SK-N-SH (cell line): Measurements from ENCODE around the gene PCDHB9. TPM values are rescaled to one million over a fixed set of nuclear protein-coding genes. Genes with fewer than 3 reads are reported as not detected.
A peak's percentile ranks its signal among the peaks of the same experiment; 100 is the strongest.
"Not testable (repeated sequence)": the region's sequence is repeated elsewhere in the genome, so short reads cannot be mapped to it uniquely, and the experiment has no call there.

Experiments used
- CTCF ChIA-PET: fragments of 300-600, 350-600 bp; formaldehyde crosslinking; extraction: SDS; loops from one replicate; lab custom pipeline; 2021; lab: Yijun Ruan, JAX
- POLR2A ChIA-PET: fragments of 350-600 bp; sonication (Branson Sonifier 250); formaldehyde crosslinking; extraction: SDS; loops from one replicate; lab custom pipeline; 2020; ENCODE audit warnings: antibody characterized with exemption, inconsistent platforms; lab: Yijun Ruan, JAX
- DNase-seq: peaks from one replicate; pipeline ENCODE4 v3.0.0; 2012
- H2AFZ ChIP-seq: fragments of 200-600 bp; sonication (generic); 2 replicates; pipeline ENCODE4 v1.8.1; 2016; ENCODE audit warnings: antibody characterized with exemption, mild to moderate bottlenecking, low read depth
- H3F3A ChIP-seq: fragments of 200-600 bp; sonication (generic); replicated peaks from 2 replicates; pipeline ENCODE3; 2016; ENCODE audit warnings: antibody characterized with exemption, mild to moderate bottlenecking; ENCODE audit not compliant: insufficient read depth
- H3K27ac ChIP-seq, 2 experiments: fragments of 200-500 bp in 1 of 2; fragments of 200-600 bp in 1 of 2; sonication (Bioruptor generic) in 1 of 2; sonication (generic), shearing (Covaris generic) in 1 of 2; 2 replicates each; pipeline versions ENCODE4 v1.5.1 to v1.6.1; 2014 to 2016; ENCODE audit warnings: low read depth in 2 of 2, inconsistent platforms in 1 of 2, low read length in 1 of 2, mild to moderate bottlenecking in 1 of 2, mixed read lengths in 1 of 2
- H3K27me3 ChIP-seq: fragments of 200-600 bp; sonication (generic), shearing (Covaris generic); 2 replicates; pipeline ENCODE4 v1.6.1; 2016; ENCODE audit warnings: mixed run types; ENCODE audit not compliant: insufficient read depth
- H3K36me3 ChIP-seq, 2 experiments: fragments of 200-500 bp in 1 of 2; fragments of 200-600 bp in 1 of 2; sonication (Bioruptor generic) in 1 of 2; sonication (generic) in 1 of 2; replicated peaks in 1 of 2; 2 replicates each; pipeline versions ENCODE3 to v1.5.1; 2014 to 2016; ENCODE audit warnings: low read length in 1 of 2, mild to moderate bottlenecking in 1 of 2; ENCODE audit not compliant: insufficient read depth in 2 of 2, control insufficient read depth in 1 of 2
- H3K4me1 ChIP-seq, 2 experiments: fragments of 200-500 bp in 1 of 2; fragments of 200-600 bp in 1 of 2; sonication (Bioruptor generic) in 1 of 2; sonication (generic), shearing (Covaris generic) in 1 of 2; 2 replicates each; pipeline versions ENCODE4 v1.5.1 to v1.6.1; 2014 to 2016; ENCODE audit warnings: low read depth in 1 of 2, low read length in 1 of 2, mixed run types in 1 of 2; ENCODE audit not compliant: insufficient read depth in 2 of 2, control insufficient read depth in 1 of 2
- H3K4me2 ChIP-seq: fragments of 200-600 bp; sonication (generic), shearing (Covaris generic); 2 replicates; pipeline ENCODE4 v1.6.1; 2017; ENCODE audit warnings: mixed run types
- H3K4me3 ChIP-seq, 2 experiments: fragments of 200-500 bp in 1 of 2; fragments of 200-600 bp in 1 of 2; sonication (Bioruptor generic) in 1 of 2; sonication (generic), shearing (Covaris generic) in 1 of 2; 2 replicates each; pipeline versions ENCODE4 v1.5.1 to v1.8.1; 2014 to 2016; ENCODE audit warnings: low read depth in 2 of 2, inconsistent platforms in 1 of 2, low read length in 1 of 2, mild to moderate bottlenecking in 1 of 2, mixed read lengths in 1 of 2, moderate library complexity in 1 of 2
- H3K79me2 ChIP-seq: fragments of 200-600 bp; sonication (generic); 2 replicates; pipeline ENCODE4 v1.8.1; 2017; ENCODE audit warnings: mild to moderate bottlenecking; ENCODE audit not compliant: insufficient read depth
- H3K9ac ChIP-seq: fragments of 200-600 bp; sonication (generic); 2 replicates; pipeline ENCODE4 v1.6.1; 2017; ENCODE audit warnings: mixed run types
- H3K9me2 ChIP-seq: fragments of 200-600 bp; sonication (generic); 2 replicates; pipeline ENCODE4 v1.6.1; 2017; ENCODE audit warnings: mixed run types
- H3K9me3 ChIP-seq: fragments of 200-600 bp; sonication (generic); 2 replicates; pipeline ENCODE4 v1.6.1; 2017; ENCODE audit warnings: mixed run types, mild to moderate bottlenecking, moderate library complexity
- H4K20me1 ChIP-seq: fragments of 200-600 bp; sonication (generic); 2 replicates; pipeline ENCODE4 v1.6.1; 2017; ENCODE audit warnings: mild to moderate bottlenecking, mixed run types; ENCODE audit not compliant: insufficient read depth
- FOXJ3 ChIP-seq: sonication (generic); formaldehyde crosslinking; IDR thresholded peaks from 2 replicates; pipeline ENCODE4 v1.5.1; 2020; ENCODE audit warnings: mild to moderate bottlenecking, missing genetic modification reagents
- GATA2 ChIP-seq: sonication (generic); formaldehyde crosslinking; IDR thresholded peaks from 2 replicates; pipeline ENCODE4 v1.5.0; 2020; ENCODE audit warnings: mild to moderate bottlenecking, missing genetic modification reagents
- NRF1 ChIP-seq: IDR thresholded peaks from 2 replicates; pipeline ENCODE4 v1.6.1; 2012; ENCODE audit warnings: low read depth, mild to moderate bottlenecking, low read length
- PBX3 ChIP-seq: IDR thresholded peaks from 2 replicates; pipeline ENCODE4; 2012
- RAD21 ChIP-seq: IDR thresholded peaks from 2 replicates; pipeline ENCODE4 v1.6.1; 2012; ENCODE audit warnings: mild to moderate bottlenecking, low read length
- SMC3 ChIP-seq: IDR thresholded peaks from 2 replicates; pipeline ENCODE4 v1.6.1; 2012; ENCODE audit warnings: low read depth, low read length, improper control_type of control experiment
- TAF1 ChIP-seq: IDR thresholded peaks from 2 replicates; pipeline ENCODE4 v1.6.1; 2012; ENCODE audit warnings: low read depth, mild to moderate bottlenecking, low read length, moderate library complexity, borderline replicate concordance
- WGBS: methylation state at CpG from one replicate; pipeline ENCODE4 v1.1.6; 2017; ENCODE audit warnings: low lambda C conversion rate; 5-methylcytosine and 5-hydroxymethylcytosine counted together
- polyA plus RNA-seq, 3 experiments: library from polyadenylated mRNA; depleted of rRNA; stranded (reverse); fragments of >200 nt; gene quantifications; 2 replicates each; pipeline ENCODE4 v1.2.3, GENCODE V29; 2012
- TF ChIP-seq, protein P1 (sequence below): fragments of 150-350 bp; IDR thresholded peaks from 2 replicates; pipeline ENCODE4 v1.6.1; 2017; ENCODE audit warnings: antibody characterized with exemption, low read length, low read depth, borderline replicate concordance
- TF ChIP-seq, protein P2 (sequence below): fragments of 200-600 bp; sonication (generic); IDR thresholded peaks from 2 replicates; pipeline ENCODE4 v1.6.1; 2017; ENCODE audit warnings: antibody characterized with exemption, mild to moderate bottlenecking, moderate library complexity

The PCDHB9 gene
- polyA plus RNA-seq (2012; rRNA removed): 1.4 and 2.4 TPM in 2 replicates
- polyA plus RNA-seq (2012; cell fraction: cytosol; rRNA removed): 1.8 and 2.1 TPM in 2 replicates
- polyA plus RNA-seq (2012; cell fraction: nucleus; rRNA removed): 2.5 and 3.3 TPM in 2 replicates

DNA sequence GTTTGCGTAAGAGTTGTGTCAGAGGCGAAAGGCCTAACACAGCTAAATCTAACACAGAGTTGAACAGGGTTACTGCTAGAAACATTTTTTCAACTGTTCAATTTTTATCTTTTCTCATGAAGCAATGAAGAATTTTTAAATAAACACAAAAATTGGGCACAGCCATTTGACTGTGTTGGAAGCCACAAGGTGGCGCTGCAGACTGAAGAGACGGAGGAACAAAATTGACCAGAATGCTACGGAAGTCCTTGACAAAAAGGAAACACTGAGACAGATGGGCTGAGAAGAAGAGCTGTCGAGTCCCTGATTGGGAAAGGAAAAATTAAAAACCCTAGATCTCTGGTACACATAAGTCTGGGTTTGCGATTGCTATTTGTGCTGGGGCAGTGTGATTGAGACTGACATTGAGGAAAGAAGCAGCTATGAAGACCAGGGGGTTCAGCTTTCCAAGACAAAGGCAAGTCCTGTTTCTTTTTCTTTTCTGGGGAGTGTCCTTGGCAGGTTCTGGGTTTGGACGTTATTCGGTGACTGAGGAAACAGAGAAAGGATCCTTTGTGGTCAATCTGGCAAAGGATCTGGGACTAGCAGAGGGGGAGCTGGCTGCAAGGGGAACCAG lies at the start of gene PCDHB9:
PCDHB9 (plus strand) TSS at position 265 of the 616 bp plus-strand sequence; CDS start at position 423, 158 bp downstream.
- WGBS: 41% methylated on average over 9 of the region's 9 CpGs
- peak within 1 kb of the TSS; percentile 60 for H3K4me2 ChIP-seq

GRCh38 chr5:141137346-141137745 lies 49.6 kb upstream of the PCDHB9 start:
- H3K79me2 ChIP-seq, H3K4me2 ChIP-seq, POLR2A ChIA-PET, H4K20me1 ChIP-seq, H3K4me3 ChIP-seq, H3K9me3 ChIP-seq, H3K36me3 ChIP-seq, H3F3A ChIP-seq, H3K9ac ChIP-seq, DNase-seq, H3K9me2 ChIP-seq, H3K4me1 ChIP-seq, H3K27ac ChIP-seq, H3K27me3 ChIP-seq, H2AFZ ChIP-seq: not testable (repeated sequence)
- CTCF ChIA-PET: interaction anchor here (1.1 to 2.2 kb wide), 2 partner anchors 15 to 296 kb away, joined by 4 to 6 read pairs; partner anchors contain the start of genes PCDHA8 and PCDHB4
- 79% methylated on average over 20 of the region's 34 CpGs for WGBS

More for the DNA sequence above, at the start of gene PCDHB9:
- Histone ChIP-seq H3K27ac (no peak within 1 kb of the TSS; a peak in 1 of 4 replicates), H3K36me3 (peaks cover 0 to 10% of the 10 kb centered on the region in 2 experiments), H3K9me2 (no peaks in the 10 kb centered on the region), H2AFZ (peak within 1 kb of the TSS; percentile 67; the same call in 1 of the 2 replicates), H3K4me3 (peak within 1 kb of the TSS; percentile 45 to 59), H3K27me3 (no peaks in the 10 kb centered on the region), H3K9ac (peak within 1 kb of the TSS; percentile 42; the same call in 1 of the 2 replicates), H4K20me1 (no peaks in the 10 kb centered on the region), H3F3A (no peaks in the 10 kb centered on the region), H3K79me2 (no peaks in the 10 kb centered on the region), H3K9me3 (no peaks in the 10 kb centered on the region), H3K4me1 (no peaks in the 10 kb centered on the region)
- TF ChIP-seq GATA2 (CRISPR knock-in tag) (no peak), PBX3 (no peak), NRF1 (no peak), TAF1 (no peak), SMC3 (peak; percentile 29), RAD21 (peak; percentile 59), FOXJ3 (CRISPR knock-in tag) (no peak)
- TF ChIP-seq, protein P1, sequence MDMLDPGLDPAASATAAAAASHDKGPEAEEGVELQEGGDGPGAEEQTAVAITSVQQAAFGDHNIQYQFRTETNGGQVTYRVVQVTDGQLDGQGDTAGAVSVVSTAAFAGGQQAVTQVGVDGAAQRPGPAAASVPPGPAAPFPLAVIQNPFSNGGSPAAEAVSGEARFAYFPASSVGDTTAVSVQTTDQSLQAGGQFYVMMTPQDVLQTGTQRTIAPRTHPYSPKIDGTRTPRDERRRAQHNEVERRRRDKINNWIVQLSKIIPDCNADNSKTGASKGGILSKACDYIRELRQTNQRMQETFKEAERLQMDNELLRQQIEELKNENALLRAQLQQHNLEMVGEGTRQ: no peak
- TF ChIP-seq, protein P2, sequence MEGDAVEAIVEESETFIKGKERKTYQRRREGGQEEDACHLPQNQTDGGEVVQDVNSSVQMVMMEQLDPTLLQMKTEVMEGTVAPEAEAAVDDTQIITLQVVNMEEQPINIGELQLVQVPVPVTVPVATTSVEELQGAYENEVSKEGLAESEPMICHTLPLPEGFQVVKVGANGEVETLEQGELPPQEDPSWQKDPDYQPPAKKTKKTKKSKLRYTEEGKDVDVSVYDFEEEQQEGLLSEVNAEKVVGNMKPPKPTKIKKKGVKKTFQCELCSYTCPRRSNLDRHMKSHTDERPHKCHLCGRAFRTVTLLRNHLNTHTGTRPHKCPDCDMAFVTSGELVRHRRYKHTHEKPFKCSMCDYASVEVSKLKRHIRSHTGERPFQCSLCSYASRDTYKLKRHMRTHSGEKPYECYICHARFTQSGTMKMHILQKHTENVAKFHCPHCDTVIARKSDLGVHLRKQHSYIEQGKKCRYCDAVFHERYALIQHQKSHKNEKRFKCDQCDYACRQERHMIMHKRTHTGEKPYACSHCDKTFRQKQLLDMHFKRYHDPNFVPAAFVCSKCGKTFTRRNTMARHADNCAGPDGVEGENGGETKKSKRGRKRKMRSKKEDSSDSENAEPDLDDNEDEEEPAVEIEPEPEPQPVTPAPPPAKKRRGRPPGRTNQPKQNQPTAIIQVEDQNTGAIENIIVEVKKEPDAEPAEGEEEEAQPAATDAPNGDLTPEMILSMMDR: peak; percentile 71
- CTCF ChIA-PET: interaction anchor here (0.6 to 3.5 kb wide), 28 partner anchors 9 to 392 kb away, joined by 3 to 23 read pairs (median 4); partner anchors contain the start of genes PCDHA12, PCDHA8, PCDHB11 and PCDHB12
- POLR2A ChIA-PET: no interaction called here
- DNase-seq: peak; percentile 61
